ENCODE measurements around the gene ZFHX3. TPM values are rescaled to one million over a fixed set of nuclear protein-coding genes. Genes with fewer than 3 reads are reported as not detected.

Gene ZFHX3
- polyA plus RNA-seq, 1 donor (not counting 4 experiments of a cell fraction or from before 2014, with no cell fraction given) = 1.2 TPM

DNA sequence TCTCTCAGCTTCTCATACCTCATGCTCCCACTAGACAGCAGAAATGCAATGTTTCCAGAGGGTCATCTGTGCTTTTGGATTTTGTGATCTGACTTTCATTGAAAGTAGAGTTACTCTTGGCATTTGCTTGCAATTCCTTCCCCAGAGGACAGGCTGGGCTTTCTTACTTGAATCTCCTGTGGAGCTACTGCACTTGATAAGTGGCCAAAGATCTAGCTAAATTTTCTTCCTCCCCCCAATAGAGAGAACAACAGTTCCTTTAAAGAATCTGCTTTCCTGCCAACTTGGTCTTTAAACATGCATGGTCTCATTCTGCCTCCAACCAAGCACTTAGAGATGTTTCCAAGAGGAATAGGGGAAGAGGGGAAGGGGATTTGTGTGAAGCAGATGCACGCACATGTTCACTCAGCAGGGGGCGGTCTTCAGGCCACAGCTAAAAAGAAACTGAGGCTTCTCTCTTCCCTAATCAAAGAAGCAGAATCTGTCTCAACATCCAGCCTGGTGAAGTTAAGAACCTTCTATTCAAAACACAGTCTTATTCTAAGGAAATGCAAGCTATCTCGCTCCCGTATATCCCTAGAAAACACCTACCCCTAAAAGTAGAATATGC, 229.6 kb downstream of the ZFHX3 start:
- Histone ChIP-seq H2AFZ (ENCODE audit: control insufficient read depth, low read length) (no peak overlapping the region), H3K27ac (ENCODE audit: control insufficient read depth, insufficient read depth, low read length) (no peak overlapping the region), H3K79me2 (ENCODE audit: control insufficient read depth, insufficient read depth, low read length) (no peaks in the 10 kb centered on the region), H3K9ac (ENCODE audit: control insufficient read depth, extremely low read depth, insufficient read depth, low read length) (no peak overlapping the region), H3K4me1 (ENCODE audit: control insufficient read depth, extremely low read depth, insufficient read depth, low read length) (no peaks in the 10 kb centered on the region), H3K27me3 (ENCODE audit: control insufficient read depth, extremely low read depth, insufficient read depth, low read length) (no peaks in the 10 kb centered on the region), H3K4me3 (ENCODE audit: control insufficient read depth in 2 of 3, extremely low read depth in 1 of 3, insufficient read depth in 2 of 3, low read depth in 1 of 3, low read length in 3 of 3) (no peak overlapping the region), H3K9me1 (ENCODE audit: control insufficient read depth, extremely low read depth, insufficient read depth, low read length) (peaks cover 2% of the 10 kb centered on the region), H4K20me1 (ENCODE audit: control insufficient read depth, extremely low read depth, insufficient read depth, low read length) (no peaks in the 10 kb centered on the region), H3K36me3 (ENCODE audit: control insufficient read depth in 2 of 2, extremely low read depth in 1 of 2, insufficient read depth in 2 of 2, low read length in 2 of 2) (no peaks in the 10 kb centered on the region), H3K9me3 (ENCODE audit: control insufficient read depth, low read depth, low read length) (no peaks in the 10 kb centered on the region), H3K4me2 (ENCODE audit: control insufficient read depth, extremely low read depth, insufficient read depth, low read depth, low read length) (no peak overlapping the region)
- DNase-seq (ENCODE audit: low read depth, low spot score) (no peak), FAIRE-seq (no peak)
- no peak for TF ChIP-seq EZH2 (IDR thresholded peaks at IDR 0.05; ENCODE audit: low read length)
- TF ChIP-seq, protein P1, sequence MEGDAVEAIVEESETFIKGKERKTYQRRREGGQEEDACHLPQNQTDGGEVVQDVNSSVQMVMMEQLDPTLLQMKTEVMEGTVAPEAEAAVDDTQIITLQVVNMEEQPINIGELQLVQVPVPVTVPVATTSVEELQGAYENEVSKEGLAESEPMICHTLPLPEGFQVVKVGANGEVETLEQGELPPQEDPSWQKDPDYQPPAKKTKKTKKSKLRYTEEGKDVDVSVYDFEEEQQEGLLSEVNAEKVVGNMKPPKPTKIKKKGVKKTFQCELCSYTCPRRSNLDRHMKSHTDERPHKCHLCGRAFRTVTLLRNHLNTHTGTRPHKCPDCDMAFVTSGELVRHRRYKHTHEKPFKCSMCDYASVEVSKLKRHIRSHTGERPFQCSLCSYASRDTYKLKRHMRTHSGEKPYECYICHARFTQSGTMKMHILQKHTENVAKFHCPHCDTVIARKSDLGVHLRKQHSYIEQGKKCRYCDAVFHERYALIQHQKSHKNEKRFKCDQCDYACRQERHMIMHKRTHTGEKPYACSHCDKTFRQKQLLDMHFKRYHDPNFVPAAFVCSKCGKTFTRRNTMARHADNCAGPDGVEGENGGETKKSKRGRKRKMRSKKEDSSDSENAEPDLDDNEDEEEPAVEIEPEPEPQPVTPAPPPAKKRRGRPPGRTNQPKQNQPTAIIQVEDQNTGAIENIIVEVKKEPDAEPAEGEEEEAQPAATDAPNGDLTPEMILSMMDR (optimal IDR thresholded peaks at IDR 0.05 in 1 of 3, IDR thresholded peaks at IDR 0.05 in 1 of 3, conservative IDR thresholded peaks at IDR 0.05 in 1 of 3; ENCODE audit: extremely low read depth in 1 of 3, insufficient read depth in 2 of 3, low read length in 3 of 3) = peak in 1 of 3 experiments; percentile 14
- dilution Hi-C loops (cut with MboI; ENCODE audit: extremely low pct_ligation_motif_present, low sequenced_read_pairs) = no loop called here

DNA sequence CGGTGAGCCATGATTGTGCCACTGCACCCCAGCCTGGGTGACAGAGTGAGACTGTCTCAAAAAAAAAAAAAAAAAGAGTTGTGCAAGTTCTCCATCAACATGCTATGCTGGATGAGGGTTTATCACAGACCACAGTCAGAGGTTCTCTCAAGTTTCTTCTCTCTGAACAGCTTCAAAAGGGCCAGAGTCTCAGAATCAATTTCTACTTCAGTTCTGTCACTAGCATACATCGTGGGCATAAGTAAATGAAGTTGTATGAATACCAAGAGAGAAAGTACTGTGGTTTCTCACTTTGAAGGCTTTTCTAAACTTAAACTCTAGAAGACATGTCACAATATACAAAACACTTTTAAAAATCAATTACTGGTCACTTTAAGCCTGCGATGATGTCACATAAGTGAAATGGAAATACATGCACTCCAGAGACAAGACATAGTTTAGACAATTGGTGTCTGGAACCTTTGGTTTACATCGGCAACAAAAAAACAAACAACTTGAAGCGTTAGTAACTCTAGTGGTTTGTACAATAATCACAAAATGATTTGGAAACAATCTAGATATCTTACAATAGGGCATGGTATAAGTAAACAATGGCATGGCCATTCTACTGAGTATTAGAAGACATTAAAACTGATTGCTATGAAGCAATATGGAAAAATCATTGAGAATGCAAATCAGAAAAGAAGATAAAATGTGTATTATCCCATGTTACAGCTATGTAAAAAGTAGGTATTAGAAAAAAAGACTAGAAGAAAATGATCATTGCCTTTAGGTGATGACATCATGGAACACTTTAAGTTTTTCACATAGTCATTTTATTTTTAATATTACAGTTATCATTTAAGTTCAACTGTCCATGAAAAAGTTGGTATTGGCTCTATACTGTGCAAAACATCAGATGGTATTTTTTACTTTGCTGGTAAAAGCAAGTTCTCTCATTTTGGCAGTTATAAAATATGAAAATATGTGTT, 232.3 kb downstream of the ZFHX3 start:
- no peak for FAIRE-seq
- Histone ChIP-seq H3K27ac (ENCODE audit: control insufficient read depth, insufficient read depth, low read length) (no peak overlapping the region), H3K9me1 (ENCODE audit: control insufficient read depth, extremely low read depth, insufficient read depth, low read length) (peaks cover 2% of the 10 kb centered on the region), H3K9me3 (ENCODE audit: control insufficient read depth, low read depth, low read length) (no peaks in the 10 kb centered on the region), H2AFZ (ENCODE audit: control insufficient read depth, low read length) (no peak overlapping the region), H3K9ac (ENCODE audit: control insufficient read depth, extremely low read depth, insufficient read depth, low read length) (no peak overlapping the region), H4K20me1 (ENCODE audit: control insufficient read depth, extremely low read depth, insufficient read depth, low read length) (no peaks in the 10 kb centered on the region), H3K36me3 (ENCODE audit: control insufficient read depth in 2 of 2, extremely low read depth in 1 of 2, insufficient read depth in 2 of 2, low read length in 2 of 2) (peaks cover 0 to 2% of the 10 kb centered on the region in 2 experiments), H3K27me3 (ENCODE audit: control insufficient read depth, extremely low read depth, insufficient read depth, low read length) (no peaks in the 10 kb centered on the region), H3K79me2 (ENCODE audit: control insufficient read depth, insufficient read depth, low read length) (no peaks in the 10 kb centered on the region), H3K4me1 (ENCODE audit: control insufficient read depth, extremely low read depth, insufficient read depth, low read length) (no peaks in the 10 kb centered on the region), H3K4me3 (ENCODE audit: control insufficient read depth in 2 of 3, extremely low read depth in 1 of 3, insufficient read depth in 2 of 3, low read depth in 1 of 3, low read length in 3 of 3) (no peak overlapping the region), H3K4me2 (ENCODE audit: control insufficient read depth, extremely low read depth, insufficient read depth, low read depth, low read length) (no peak overlapping the region)
- TF ChIP-seq, protein P1 (optimal IDR thresholded peaks at IDR 0.05 in 1 of 3, IDR thresholded peaks at IDR 0.05 in 1 of 3, conservative IDR thresholded peaks at IDR 0.05 in 1 of 3; ENCODE audit: extremely low read depth in 1 of 3, insufficient read depth in 2 of 3, low read length in 3 of 3) = no peak
- no peak for TF ChIP-seq EZH2 (IDR thresholded peaks at IDR 0.05; ENCODE audit: low read length)
- no peak for DNase-seq (ENCODE audit: low read depth, low spot score)
- dilution Hi-C loops (cut with MboI; ENCODE audit: extremely low pct_ligation_motif_present, low sequenced_read_pairs) = no loop called here
